Right hindlimb (tissue), 1 donor: Measurements from ENCODE around the gene SPAG16.
"Not testable (repeated sequence)": the region's sequence is repeated elsewhere in the genome, so short reads cannot be mapped to it uniquely, and the experiment has no call there.

Experiments
- DNase-seq: peaks from one replicate; pipeline ENCODE4 v3.0.0-alpha.2; 2018

Gene SPAG16

DNA sequence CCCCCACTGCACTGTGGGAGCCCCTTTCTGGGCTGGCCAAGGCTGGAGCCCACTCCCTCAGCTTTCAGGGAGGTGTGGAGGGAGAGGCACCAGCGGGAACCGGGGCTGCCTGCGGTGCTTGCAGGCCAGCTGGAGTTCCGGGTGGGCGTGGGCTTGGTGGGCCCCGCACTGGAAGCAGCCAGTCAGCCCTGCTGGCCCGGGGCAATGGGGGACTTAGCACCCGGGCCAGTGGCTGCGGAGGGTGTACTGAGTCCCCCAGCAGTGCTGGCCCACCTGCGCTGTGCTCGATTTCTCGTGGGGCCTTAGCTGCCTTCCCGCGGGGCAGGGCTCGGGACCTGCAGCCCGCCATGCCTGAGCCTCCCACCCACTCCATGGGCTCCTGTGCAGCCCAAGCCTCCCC, 434.1 kb downstream of the SPAG16 start:
- not testable (repeated sequence) for DNase-seq

DNA sequence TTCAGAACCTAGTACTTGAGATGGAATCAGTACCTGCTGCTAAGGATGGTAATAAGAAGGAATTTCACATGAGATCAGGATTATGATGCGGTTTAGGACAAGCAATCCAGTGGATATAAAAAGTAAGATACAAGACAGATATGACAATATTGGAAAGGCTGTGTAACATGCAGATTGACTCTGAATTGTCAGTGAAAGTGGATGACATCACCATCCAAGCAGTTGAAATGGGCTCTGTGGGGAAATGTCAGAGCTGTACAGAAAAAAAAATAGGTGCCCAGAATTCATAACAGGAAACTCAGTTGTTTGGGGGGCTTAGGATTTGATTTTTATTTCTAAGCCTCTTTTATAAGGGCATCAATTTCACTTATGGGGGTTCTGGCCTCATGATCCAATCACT, 438.3 kb downstream of the SPAG16 start:
- no peak for DNase-seq

DNA sequence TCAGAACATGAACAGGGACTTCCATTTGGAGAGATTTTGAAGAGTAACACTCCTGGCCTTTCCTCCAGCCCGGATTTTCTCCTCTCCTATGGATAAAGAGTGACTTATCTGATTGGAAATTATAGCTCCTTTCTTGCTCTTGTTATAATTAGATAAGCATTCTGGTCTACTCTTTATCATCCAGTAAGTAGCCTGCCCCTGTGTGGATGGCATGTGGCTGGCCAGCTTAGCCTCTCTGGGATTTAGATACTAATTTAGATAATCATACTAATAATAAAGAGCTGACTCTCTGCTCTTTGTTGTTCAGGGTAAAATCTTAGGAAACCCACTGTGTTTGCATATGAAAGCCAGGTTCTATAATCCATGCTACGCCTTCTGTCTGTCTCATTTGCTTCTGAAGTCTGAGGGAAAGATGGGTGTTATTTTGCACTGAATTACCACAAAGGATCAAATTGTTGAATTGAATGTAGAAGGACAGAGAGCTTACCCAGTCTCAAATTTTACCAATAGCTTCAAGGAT, 438.8 kb downstream of the SPAG16 start:
- no peak for DNase-seq

DNA sequence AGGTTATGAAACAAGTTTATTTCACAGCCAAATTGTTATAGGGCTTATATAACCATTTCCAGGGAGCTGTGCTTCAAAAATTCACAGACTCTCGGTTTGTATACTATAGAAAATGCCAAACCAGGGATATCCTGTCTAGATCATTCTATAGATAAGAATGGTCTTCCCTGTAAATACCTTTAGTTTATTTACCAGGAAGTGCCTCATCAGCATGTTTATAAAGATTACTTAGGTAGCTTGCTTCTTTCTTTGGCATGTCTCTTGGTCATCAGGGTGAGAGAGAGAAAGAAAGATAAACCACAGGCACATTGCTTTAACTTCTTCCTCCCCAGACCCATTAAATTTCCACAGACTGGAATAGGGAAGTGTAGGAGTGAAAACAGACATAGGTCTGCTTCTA, 439.4 kb downstream of the SPAG16 start:
- DNase-seq: no peak

DNA sequence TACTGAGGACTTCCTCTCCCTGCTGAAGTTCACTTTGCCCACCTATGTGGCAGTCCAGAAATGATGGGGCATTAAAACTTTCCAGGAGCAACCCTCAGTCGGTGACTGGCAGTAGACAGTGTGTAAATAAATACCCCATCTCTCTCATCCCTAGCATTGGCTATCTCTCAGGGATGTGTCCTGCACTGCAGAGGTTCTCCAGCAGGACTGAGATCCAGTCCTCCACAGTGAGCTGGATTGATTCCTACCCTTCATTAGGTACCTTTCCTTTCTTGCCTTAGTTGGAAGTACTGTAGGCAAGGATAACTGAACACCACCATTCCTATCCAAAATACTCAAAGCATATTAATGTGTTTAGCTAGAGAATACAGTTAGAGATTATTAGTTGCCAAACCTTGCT, 441.8 kb downstream of the SPAG16 start:
- no peak for DNase-seq

DNA sequence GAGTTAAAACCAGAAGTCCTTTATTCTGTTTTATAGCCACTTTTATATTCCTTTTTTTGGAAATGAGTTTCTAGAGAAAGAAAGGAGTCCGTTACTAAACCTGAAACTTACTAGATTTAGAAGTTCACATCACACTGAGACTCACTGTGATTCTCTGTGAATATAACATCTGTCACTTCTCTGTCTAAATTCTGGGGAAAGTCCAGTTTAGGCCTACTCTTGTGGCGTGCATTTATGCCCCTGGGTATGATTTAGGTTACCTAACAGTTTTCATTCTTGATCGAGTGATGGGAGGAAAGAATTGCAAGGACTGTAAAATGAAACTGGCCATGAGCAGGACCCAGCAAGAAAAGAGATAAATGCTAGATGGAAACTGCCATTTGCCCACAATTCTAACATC, 449.6 kb downstream of the SPAG16 start:
- no peak for DNase-seq

DNA sequence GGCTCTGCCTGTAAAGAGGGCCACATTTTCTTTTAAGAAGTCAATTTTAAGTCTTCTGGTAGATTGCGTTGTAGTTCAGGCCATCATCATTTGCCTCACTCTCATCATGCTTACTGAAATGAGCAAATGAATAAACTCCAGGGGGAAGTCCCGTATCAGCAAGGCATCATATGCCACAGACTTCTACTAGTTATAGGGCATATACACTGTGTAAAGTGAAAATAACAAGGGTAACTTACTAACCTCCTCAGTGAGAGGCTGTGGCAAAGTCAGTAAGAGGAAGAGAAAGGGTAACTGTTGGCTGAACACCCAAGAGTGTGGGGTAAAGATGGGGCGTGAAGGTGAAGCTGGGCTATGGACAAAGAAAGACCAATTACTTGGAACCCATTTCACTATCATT, 456.2 kb downstream of the SPAG16 start:
- DNase-seq: no peak

DNA sequence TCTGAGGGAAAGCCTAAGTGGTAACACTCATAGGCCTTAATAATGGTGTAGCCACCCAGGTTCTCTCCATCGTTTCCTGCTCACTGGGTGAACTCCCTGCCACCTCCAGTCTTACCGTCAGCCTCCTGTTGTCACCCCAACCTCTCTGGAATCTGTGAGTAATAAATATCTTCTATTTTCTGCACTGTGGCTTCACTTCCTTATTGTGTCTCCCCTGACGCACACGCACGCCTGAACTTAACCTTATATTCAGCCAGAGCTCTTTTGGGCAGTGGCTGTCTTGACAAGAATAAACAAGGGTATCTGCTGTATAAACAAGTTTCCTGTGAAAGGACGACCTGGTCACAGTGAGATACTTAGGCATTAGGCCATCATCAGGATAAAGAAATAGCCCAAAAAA, 467.2 kb downstream of the SPAG16 start:
- DNase-seq: no peak

DNA sequence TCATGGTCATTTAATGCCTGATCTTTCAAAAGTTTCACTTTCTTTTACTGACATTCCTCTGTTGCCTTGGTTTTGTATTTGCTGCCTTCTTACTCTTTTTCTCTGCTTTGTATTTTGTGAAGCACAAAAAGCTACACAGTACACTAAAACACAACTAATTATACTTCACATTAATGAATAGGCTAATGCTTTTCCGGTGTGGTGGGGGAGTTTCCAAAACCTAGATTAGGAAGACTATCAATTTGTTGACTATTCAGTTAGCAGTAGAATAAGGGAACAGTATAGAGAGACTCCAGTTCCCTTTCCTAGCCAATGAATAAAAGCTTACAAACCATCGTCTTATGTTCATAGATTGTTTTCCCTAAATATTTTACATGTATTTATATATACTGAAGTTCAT, 468.3 kb downstream of the SPAG16 start:
- DNase-seq: no peak

DNA sequence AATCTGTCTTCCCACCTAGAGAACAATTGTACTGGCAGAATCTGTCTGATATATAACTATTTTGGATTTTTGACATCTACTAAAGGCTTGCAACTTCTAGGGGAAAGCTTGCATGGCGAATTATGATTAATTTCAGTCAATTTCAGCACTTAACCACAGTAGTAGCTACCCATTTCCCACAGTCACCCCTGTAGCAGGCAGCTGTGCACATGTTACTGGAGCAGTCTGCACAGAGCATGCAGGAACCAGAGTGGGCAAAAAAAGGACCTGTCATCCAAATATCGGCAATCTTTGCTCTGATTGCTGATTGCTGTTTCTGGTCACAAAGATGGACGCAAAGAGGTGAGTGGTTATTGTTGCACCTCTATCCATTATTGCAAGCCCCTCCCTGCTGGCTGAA, 473.3 kb downstream of the SPAG16 start:
- DNase-seq: no peak

DNA sequence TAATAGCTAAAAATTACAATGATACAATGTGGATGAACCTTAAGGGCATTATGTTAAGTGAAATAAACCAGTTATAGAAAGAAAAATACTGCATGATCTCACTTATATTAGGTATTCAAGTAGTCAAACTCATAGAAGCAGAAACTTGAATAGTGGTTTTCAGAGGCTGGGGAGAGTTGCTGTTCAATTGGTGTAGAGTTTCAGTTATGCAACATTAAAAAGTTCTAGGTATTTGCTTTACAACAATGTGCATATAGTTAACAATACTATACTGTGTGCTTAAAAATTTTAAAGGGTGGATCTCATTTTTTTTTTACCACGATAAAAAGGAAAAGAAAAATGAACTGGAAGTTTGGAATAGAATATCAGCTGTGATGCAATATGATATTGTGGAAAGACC, 479.1 kb downstream of the SPAG16 start:
- DNase-seq: no peak

DNA sequence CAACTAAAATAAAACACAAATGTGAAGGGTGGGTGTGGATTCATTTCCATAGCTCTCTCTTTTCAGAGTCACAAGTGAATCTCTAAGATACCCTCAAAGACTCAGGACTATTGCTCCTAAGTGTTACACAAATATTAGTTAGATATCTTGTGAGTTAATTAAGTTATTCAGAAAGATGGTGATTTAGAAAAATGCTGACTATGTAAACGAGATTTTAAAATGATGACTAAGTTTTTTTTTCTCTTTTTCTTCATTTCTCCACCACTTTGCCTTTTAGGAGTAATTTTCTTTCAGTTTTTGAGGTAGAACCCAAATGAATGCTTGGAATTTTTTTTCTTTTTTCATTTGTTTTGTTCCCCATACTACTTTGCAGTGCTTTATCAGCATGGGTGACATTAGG, 479.7 kb downstream of the SPAG16 start:
- no peak for DNase-seq

DNA sequence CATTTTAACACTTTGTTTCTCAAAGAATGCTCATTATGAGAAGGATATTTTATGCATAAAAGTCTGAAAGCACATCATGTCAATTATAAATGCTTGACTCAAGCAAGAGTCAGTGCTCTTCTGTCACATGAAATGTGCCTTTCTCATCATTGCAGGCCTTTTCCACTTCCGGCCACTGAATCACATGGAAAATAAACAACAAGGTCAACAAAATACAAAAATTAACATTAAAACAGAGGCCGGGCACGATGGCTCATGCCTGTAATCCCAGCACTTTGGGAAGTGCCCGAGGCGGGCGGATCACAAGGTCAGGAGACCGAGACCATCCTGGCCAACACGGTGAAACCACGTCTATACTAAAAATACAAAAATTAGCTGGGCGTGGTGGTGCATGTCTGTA, 480.6 kb downstream of the SPAG16 start:
- no peak for DNase-seq

DNA sequence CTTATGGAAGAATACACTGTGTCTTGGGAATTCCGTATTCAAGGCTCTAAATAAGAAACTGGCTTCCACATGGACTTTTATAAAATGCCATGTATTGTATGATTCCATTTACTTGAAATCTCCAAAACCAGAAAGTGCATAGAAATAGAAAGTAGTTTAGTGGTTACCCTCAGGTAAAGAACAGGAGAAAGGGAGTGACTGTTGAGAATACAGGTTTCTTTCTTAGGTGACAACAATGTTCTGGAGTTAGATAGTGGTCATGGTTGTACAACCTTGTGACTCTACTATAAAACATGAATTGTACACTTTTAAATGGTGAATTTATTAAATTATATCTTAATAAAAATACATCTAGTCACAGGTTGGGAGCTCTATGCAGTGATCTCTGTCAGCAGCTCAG, 481.8 kb downstream of the SPAG16 start:
- no peak for DNase-seq

DNA sequence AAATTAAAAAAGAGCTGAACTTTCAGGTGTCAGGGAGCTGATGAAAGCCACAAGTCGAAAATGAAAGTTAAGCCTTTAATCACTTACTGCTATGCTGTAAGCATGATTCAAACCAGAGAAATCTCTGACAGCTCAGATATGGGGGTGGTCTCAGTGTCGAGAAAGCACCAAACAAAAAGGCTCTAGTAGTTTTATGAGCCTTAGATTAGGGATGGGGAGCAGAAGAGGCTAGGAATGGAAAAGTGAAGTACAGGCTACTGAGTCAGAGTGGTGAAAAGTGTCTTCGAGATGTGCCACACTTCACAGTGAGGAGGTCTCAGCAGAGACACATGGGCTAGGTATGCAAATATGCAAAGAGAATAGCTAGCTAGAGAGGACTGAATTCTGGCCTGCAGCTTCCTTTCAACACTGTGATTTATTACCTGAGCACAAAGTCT, 482.2 kb downstream of the SPAG16 start:
- DNase-seq: no peak

DNA sequence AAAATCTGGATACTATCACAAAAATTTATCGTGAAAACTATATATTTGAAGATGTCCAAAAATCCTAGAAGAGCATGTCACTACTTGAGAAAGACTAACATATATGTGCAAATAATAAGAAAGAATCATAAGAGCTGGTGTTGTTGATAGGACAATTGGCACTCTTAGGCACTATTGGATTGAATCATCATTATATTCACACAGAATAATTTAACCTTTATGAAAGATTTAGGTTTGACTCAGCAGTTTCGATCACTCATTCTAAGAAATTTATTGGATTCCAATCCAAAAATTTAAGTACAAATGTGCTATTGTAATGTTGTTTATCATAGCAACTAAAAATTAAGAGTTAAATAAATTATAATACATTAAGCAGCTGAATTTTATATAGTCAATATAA, 503.6 kb downstream of the SPAG16 start:
- no peak for DNase-seq

DNA sequence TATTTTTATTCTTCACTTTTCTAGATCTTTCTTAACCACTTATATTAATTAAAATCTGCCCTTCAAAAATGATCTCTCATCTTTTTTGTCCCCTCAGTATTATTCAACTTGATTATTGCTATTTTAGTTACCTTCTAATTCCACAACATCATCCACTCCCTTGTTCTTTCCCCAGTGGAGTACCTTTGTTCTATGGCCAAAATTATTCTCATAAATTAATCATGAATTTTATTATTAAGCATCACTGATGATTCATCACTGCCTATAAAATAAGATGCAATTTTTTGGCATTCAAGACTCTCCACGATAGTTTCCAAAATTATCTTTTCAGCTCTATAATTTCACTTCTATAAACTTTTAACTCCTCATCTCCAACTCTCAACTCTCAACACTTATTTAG, 505.7 kb downstream of the SPAG16 start:
- no peak for DNase-seq

DNA sequence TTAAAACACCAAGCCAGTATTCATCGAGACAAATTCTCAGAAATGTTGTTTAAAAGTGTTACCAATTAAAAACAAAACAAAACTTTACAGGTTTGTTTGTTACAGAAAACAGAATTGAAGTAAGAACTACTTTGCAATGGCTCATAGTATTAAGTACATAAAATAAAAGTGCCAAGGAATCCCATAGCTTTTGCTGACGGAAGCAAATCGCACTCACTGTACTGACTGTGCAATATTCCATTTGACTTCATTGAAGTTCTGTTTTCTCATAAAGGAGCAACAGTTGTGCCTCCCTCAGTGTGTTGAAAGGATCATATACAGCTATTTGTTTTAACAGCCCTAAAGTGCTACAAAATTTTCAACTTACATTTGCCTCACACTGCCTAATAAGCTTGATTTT, 507.8 kb downstream of the SPAG16 start:
- DNase-seq: no peak

DNA sequence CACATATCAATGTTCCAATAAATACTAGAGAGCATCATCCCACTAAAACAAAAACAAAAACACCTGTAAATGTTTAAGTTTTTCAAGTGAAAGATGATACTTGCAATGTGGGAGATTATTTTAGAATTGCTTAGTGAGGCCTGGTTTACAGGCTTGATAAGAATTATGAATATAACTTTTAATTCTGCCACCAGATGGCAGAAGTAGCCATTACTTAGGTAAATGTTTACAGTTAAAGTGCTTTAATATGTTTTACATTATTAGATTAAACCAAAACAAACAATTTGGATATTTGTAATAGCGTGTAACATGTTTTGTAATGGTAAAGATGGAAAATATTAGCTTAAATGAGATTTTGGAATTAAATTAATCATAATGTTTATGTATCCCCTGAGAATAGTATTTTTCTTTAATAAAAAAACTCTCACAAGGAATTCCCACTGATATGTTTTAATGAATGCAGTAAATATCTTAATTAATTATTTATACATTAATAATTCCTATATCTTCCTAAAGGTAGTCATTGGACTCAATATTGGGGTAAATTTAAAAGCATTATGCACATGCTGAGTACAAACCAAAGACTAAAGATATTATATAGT, 522.0 kb downstream of the SPAG16 start:
- DNase-seq: no peak

DNA sequence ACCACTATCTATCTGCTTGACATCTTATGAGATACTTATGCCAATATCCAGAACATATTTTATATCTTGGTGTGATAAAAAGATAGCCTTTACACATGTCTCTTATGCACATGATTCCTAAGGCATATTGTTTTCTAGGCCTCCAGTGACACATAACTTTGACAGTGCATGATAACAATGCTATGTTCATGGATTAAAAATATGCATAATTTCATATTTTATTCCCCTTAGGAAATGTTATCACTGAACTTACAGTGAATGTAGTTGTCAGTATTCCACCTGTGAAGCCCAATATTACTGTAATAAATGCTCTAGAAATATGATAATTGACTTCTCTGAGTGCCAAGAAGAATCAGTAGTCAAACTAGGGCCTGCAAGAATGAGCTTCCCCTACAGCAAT, 532.3 kb downstream of the SPAG16 start:
- DNase-seq: no peak

DNA sequence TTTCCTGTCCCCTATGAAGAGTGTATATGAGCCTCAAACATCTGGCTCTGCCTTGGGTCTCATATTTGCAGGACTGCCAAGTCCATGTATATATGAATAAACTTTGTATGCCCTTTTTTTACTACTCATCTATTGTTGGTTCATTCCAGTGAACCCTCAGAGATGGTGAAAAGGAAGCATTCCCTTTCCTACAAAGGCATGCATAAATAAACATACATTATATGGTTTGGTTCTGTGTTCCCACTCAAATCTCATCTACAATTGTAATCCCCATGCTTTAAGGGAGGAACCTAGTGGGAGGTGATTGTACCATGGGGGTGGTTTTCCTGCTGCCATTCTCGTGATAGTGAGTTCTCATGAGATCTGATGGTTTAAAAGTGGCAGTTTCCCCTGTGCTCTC, 534.2 kb downstream of the SPAG16 start:
- DNase-seq: no peak

DNA sequence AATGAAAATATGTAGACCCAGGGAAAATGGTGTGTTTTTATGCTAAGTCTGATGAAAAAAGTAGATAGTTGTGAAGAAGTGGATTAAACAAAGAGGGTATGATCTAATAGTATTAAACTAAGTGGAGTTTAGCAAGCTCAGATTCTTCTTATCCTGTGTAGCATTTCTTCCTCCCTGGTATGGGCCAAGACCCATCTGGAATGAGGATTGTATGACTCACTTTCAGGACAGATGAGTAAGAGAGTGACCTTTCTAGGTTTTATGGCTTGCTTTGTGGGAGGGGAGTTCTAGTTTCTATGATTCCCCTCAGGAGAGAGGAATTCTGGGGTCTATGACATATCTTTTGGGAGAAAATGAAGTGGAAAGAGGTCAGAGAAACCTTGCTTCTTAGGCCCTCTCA, 550.1 kb downstream of the SPAG16 start:
- DNase-seq: no peak

DNA sequence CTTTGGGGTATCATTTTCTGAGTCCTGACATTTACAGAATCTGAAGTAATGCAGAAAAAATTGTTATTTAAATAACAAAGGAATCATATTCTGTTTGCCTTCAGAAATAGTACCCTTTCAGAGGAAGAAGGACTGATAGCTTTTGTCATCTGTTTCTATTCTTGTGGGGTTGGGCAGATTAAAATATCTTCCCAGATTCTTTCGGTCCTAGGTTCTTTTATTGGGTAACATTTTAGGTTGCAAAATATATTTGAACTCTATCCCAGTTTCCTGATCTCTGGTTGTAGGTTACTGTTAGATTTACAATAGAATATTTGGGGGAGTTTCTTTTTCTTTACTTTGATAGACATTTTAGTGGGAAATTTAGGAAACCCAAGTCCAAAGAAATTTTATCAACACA, 550.5 kb downstream of the SPAG16 start:
- no peak for DNase-seq

DNA sequence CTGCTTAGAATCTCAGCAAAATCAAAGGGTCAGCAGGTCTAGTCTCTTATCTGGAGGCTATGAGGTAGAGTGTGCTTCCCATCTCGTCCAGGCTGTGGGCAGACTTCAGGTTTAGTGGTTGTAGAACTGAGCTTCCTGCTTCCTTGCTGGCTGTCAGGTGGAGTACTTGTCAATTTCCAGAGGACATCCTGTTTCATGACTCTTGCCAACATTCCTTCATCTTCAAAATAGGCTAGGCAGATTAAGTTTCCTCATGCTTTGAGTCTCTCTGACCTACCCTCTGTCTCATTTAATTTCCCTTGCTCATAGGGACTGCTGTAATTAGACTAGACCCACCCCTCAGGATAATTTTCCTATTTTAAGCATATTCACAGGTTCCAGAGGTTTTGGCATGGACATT, 562.6 kb downstream of the SPAG16 start:
- no peak for DNase-seq

DNA sequence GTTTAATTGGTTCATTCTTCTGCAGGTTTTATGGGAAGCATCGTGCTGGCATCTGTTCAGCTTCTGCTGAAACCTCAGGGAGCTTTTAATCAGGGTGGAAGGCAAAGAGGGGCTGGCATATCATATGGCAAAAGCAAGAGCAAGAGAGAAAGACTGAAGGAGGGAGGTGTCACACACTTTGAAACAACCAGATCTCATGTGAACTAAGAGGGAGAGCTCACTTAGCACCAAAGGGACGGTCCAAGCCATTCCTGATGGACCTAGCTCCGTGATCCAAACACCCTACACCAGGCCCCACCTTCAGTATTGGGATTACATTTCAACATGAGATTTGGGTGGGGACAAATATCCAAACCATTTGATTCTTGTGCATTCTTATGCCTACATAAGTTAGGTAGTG, 563.1 kb downstream of the SPAG16 start:
- no peak for DNase-seq

DNA sequence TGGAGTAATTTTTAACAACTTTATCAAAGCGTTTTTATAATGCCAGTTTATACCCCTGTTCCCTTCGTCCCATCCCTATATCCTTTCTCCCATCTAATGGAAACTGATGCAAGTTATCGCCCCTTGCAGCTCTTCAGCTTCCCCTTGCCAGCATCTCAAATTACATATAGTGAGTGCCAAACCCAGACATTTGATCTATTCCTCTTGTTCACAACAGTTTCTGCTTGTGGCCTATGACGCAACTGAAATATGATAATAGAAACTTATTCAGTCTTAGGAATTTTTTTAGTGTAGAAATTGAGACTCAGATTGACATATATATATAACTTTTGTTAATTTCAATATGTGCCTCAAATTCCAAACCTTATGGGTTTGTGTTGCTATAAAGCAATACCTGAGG, 564.4 kb downstream of the SPAG16 start:
- no peak for DNase-seq
